HCT116 (cell line): ENCODE data around the gene ENSA.
"Not testable (repeated sequence)": the region's sequence is repeated elsewhere in the genome, so short reads cannot be mapped to it uniquely, and the experiment has no call there.

ENCODE experiments used
- CBX3 ChIP-seq: IDR thresholded peaks from 2 replicates; pipeline ENCODE4 v1.6.1; 2012; ENCODE audit warnings: low read depth
- CEBPB ChIP-seq: IDR thresholded peaks from 2 replicates; pipeline ENCODE4 v1.6.1; 2012; ENCODE audit warnings: low read depth
- EGR1 ChIP-seq: IDR thresholded peaks from 2 replicates; pipeline ENCODE4 v1.6.1; 2012; ENCODE audit warnings: low read depth
- EZH2 ChIP-seq: fragments of 200-600 bp; sonication (generic); IDR thresholded peaks from 2 replicates; pipeline ENCODE4 v1.6.1; 2017; ENCODE audit warnings: antibody characterized with exemption, mixed run types
- POLR2A ChIP-seq: IDR thresholded peaks from 2 replicates; pipeline ENCODE4 v1.7.0; 2011; ENCODE audit warnings: borderline replicate concordance; ENCODE audit not compliant: insufficient read depth, insufficient read length; ENCODE audit errors: extremely low read depth
- RAD21 ChIP-seq: IDR thresholded peaks from 2 replicates; pipeline ENCODE4 v1.6.1; 2012; ENCODE audit warnings: low read depth, mild to moderate bottlenecking
- ZNF274 ChIP-seq: fragments of 200-500 bp; sonication (Bioruptor generic); IDR thresholded peaks from 2 replicates; pipeline ENCODE4 v1.6.1; 2014; ENCODE audit warnings: mild to moderate bottlenecking, low read depth, low read length, inconsistent platforms
- TF ChIP-seq, protein P1 (sequence below), 3 experiments: fragments of 200-600 bp in 1 of 3; sonication (generic) in 1 of 3; IDR thresholded peaks in 2 of 3; conservative IDR thresholded peaks in 1 of 3; 2 replicates each; pipeline ENCODE4 v1.5.1; 2012 to 2017; ENCODE audit warnings: low read depth in 2 of 3, low read length in 2 of 3, antibody characterized with exemption in 1 of 3, borderline replicate concordance in 1 of 3, control low read depth in 1 of 3, mild to moderate bottlenecking in 1 of 3, mixed read lengths in 1 of 3, mixed run types in 1 of 3, moderate library complexity in 1 of 3; ENCODE audit not compliant: insufficient read depth in 1 of 3
- TF ChIP-seq, protein P2 (sequence below): IDR thresholded peaks from 2 replicates; pipeline ENCODE4 v1.6.1; 2012
- TF ChIP-seq, protein P3 (sequence below): IDR thresholded peaks from 2 replicates; pipeline ENCODE4 v1.6.1; 2012
- TF ChIP-seq, protein P4 (sequence below): IDR thresholded peaks from 2 replicates; pipeline ENCODE4 v1.6.1; 2011; ENCODE audit warnings: mild to moderate bottlenecking, low read length, moderate library complexity; ENCODE audit not compliant: insufficient replicate concordance; ENCODE audit errors: extremely low read depth

DNA sequence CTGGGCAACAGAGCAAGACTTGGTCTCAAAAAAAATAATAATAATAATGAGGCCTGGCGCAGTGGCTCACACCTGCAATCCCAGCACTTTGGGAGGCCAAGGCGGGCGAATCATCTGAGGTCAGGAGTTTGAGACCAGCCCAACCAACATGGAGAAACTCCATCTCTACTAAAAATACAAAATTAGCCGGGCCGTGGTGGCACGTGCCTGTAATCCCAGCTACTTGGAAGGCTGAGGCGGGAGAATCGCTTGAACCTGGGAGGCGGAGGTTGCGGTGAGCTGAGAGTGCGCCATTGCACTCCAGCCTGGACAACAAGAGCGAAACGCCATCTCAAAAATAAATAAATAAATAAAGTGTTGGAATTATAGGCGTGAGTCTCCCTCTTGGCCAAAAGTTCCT lies 47.5 kb downstream of the ENSA start:
- not testable (repeated sequence) for TF ChIP-seq POLR2A, CEBPB, RAD21, ZNF274, EGR1, EZH2, CBX3
- TF ChIP-seq, protein P1, sequence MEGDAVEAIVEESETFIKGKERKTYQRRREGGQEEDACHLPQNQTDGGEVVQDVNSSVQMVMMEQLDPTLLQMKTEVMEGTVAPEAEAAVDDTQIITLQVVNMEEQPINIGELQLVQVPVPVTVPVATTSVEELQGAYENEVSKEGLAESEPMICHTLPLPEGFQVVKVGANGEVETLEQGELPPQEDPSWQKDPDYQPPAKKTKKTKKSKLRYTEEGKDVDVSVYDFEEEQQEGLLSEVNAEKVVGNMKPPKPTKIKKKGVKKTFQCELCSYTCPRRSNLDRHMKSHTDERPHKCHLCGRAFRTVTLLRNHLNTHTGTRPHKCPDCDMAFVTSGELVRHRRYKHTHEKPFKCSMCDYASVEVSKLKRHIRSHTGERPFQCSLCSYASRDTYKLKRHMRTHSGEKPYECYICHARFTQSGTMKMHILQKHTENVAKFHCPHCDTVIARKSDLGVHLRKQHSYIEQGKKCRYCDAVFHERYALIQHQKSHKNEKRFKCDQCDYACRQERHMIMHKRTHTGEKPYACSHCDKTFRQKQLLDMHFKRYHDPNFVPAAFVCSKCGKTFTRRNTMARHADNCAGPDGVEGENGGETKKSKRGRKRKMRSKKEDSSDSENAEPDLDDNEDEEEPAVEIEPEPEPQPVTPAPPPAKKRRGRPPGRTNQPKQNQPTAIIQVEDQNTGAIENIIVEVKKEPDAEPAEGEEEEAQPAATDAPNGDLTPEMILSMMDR (IDR thresholded peaks at IDR 0.05 in 2 of 3, conservative IDR thresholded peaks at IDR 0.05 in 1 of 3; ENCODE audit: borderline replicate concordance in 1 of 3, insufficient read depth in 1 of 3, low read depth in 2 of 3, low read length in 2 of 3) = not testable (repeated sequence)
- TF ChIP-seq, protein P2, sequence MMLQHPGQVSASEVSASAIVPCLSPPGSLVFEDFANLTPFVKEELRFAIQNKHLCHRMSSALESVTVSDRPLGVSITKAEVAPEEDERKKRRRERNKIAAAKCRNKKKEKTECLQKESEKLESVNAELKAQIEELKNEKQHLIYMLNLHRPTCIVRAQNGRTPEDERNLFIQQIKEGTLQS = not testable (repeated sequence)
- TF ChIP-seq, protein P3, sequence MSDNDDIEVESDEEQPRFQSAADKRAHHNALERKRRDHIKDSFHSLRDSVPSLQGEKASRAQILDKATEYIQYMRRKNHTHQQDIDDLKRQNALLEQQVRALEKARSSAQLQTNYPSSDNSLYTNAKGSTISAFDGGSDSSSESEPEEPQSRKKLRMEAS = not testable (repeated sequence)
- TF ChIP-seq, protein P4, sequence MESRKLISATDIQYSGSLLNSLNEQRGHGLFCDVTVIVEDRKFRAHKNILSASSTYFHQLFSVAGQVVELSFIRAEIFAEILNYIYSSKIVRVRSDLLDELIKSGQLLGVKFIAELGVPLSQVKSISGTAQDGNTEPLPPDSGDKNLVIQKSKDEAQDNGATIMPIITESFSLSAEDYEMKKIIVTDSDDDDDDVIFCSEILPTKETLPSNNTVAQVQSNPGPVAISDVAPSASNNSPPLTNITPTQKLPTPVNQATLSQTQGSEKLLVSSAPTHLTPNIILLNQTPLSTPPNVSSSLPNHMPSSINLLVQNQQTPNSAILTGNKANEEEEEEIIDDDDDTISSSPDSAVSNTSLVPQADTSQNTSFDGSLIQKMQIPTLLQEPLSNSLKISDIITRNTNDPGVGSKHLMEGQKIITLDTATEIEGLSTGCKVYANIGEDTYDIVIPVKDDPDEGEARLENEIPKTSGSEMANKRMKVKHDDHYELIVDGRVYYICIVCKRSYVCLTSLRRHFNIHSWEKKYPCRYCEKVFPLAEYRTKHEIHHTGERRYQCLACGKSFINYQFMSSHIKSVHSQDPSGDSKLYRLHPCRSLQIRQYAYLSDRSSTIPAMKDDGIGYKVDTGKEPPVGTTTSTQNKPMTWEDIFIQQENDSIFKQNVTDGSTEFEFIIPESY = not testable (repeated sequence)
